GM19328 (cell line): Measurements from ENCODE around the gene NFRKB.
"Not testable (repeated sequence)": the region's sequence is repeated elsewhere in the genome, so short reads cannot be mapped to it uniquely, and the experiment has no call there.

Experiments used
- ATAC-seq: cut with Tn5 transposase; IDR thresholded peaks from one replicate; pipeline ENCODE4 v1.9.1; 2021; ENCODE audit warnings: mild to moderate bottlenecking, moderate library complexity; ENCODE audit not compliant: unreplicated experiment

Gene NFRKB

DNA sequence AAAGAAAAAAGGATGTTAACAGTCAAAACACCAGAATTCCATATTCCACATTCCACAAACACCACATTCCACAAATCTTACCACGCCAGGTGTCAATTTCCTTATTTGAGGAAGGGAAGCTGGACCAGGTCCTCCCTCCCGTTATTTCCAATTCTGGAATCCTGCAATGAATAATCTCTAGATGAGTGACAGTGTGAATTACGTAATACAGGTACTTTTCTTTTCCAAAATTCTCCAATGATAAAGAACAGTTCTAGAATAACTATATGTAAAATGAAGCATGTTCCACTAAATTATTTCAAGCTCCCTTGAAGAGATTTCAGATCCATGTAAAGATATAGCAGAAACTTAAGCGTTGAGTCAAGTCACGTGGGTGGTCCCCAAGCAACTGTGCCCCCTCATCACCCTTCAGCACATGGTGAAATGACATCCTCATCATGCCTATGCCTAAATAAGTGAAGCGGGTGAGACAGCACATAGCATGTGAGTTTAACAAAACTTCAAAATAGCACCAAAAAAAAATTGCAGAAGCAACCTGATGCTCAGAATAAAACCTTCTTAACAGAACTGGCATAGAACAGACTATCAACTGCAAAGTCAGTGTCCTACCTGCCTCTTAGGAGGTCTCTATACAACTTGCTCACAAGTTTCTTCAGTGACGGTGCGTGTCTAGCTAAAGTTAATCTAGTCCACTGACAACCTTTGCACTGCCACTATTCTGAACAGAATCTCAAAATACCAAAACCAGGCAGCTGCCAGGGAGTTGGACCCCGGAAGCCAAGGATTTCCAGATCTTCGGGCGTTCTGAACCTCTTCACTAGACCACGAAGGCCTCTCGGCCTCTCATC lies 876 bp downstream of the NFRKB start:
- ATAC-seq, result peak; percentile 14

DNA sequence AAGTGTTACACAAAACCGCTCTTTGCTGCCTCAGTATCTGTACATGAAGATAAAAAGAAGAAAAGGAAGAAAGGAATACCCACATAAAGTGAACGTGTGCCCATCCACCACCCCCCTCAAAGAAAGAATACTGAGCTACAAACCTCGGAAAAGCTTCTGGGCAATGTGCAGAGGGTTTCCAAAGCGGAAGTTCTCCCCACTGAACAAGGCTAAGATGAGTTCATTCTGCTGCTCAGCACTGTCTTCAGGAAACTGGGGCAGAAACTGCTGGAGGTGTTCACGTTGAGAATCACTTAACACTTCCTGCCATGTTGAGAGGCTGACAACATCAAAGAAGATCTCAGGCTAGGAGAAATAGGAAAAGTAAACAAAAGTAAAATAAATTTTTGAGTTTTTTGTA lies 6.9 kb downstream of the NFRKB start:
- no peak for ATAC-seq

DNA sequence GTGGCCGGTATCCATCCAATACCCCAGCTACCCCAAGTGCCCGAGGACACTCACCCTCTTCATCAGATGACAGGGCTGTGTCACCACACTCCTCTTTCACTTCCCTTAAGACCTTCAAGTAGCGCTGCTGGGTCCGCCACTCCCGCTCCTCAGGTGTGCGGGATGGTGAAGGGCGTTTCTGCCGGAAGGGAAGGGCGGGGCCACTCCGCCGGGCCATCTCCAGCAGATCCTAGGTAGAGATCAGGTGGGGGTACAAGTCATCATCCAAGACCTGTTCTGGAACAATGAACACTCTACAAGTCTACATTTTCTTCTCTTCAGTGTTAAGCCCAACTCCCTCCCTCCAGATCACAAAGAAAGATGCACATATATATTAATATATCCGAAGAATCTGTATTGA lies 10.0 kb downstream of the NFRKB start:
- no peak for ATAC-seq

DNA sequence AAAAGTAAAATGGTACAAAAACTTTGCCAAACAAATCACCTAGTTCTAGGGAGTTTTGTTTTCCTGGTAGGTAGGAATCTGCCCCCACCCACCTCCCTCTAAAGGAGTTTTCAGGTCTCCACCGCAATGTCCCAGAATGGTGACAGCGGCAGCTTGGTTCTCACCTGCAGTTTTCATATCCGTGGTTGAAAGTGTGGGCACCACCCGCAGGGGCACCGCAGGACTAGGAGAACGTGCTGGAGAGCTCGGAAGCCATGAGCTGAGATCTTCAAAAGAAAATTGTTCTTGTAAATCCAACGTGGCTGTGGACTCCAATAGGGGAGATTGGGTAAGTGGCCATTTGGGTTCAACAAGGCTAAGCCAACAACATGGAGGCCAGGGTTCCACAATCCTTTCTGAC lies 10.8 kb downstream of the NFRKB start:
- no peak for ATAC-seq

DNA sequence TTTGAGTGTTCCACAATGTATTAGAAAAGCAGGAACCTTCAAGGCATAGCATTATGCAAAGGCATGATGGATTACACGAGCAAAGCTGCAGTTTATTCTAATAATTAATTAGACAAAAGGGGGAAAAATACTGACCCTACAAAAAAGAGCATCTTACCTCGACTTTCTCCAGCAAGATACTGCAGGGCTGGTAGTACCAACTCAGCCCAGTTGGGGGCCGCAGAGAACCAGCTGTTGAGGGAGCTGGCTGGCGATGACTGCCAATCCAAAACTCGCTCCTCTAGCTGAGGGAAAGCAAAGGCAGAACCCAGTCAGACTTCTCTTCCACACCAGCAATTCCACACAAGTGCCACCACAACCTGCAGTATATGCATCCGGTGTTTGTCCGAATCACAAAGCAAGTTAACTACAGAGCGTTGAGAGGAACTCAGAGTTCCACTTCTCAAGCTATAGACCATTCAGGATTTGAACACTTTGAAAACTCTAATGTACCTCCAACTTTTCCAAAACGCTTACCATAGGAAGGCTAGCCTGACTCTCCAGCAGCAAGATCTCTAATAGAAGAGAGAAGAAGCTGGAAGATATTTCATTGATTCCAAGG lies 13.7 kb downstream of the NFRKB start:
- peak; percentile 51 for ATAC-seq

DNA sequence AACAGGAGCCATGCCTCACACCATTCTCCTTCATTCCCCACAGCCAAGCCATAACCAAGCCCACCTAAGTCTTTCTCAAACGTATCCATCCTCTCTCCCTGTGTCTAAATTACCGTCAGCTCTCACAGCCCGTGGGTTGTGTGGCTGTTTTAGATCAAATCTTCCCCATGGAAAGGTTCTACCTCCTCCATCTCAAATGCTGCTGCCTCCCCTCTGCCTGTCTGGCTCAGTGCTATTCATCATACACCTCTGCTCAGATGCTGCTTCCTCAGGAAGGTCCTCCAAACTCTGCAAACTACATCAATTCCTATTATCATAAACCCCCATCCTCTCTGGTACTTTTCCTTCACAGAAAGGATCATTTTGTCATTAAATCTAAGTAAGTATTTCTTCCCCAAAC lies 15.1 kb downstream of the NFRKB start:
- no peak for ATAC-seq

DNA sequence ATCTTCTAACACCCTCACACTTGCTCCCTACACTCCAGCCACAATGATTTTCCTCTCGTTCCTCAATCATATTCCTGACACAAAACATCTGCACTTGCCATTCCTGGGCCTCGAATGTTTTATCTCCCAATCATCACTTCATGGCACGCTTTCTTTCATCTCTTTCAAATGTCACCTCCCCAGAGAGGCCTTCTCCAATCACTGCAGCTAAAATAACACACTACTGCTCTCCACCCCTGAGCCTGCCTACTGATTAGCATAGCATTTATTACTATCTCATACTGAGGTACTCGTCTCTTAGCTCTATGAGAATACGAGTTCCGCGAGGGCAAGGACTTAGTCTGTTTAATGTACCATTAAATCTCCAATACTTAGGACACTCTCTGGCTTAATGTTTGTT lies 23.5 kb downstream of the NFRKB start:
- ATAC-seq, result no peak

DNA sequence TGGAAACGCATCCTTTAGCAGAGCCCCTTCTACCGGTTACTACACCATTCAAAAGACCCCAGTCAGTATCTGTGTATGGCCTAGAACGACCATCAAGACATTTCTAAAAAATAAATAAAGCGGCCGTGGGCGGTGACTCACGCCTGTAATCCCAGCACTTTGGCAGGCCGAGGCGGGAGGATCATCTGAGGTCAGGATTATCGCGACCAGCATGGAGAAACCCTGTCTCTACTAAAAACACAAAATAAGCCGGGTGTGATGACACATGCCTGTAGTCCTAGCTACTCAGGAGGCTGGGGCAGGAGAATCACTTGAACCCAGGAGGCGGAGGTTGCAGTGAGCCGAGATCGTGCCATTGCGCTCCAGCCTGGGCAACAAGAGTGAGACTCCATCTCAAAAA lies 26.8 kb downstream of the NFRKB start:
- ATAC-seq, result not testable (repeated sequence)

DNA sequence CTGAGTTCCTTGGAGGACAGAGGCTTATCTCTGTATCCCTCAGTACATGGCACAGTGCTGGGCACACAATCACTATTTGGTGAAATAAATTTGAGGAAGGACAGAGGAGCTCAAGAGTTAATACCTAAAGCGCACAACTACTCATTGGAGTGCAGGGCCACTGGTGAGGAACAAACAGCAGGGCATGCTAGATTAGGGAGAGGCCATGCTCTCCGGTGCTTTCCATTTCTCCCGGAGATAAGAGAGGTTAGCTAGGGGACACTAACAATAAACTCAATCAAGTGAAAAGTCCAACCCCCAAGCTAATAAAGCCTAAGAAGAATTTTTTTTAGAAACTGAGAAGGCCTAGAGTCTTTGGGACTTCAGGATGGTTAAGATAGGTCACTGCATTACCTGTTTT lies 29.1 kb downstream of the NFRKB start:
- ATAC-seq, result no peak

DNA sequence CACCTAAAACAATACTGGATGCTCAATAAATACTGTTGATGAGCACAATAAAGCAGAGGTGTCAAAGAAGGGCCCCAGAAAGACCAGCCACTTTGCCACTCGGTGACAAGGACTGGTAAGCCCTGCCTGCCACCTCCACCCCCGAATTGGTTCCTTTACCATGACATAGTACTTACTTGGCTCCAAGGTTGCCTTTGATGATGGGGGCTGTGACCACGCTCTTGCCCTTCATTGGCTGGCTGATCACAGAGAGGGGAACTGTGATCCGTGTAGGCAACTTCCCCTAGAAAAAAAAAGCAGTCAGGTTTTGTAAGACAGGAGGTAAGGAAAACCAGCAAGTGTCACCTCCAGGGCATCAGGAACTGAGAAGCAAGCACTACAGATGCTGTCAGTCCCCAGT lies 29.7 kb downstream of the NFRKB start:
- ATAC-seq, result no peak

DNA sequence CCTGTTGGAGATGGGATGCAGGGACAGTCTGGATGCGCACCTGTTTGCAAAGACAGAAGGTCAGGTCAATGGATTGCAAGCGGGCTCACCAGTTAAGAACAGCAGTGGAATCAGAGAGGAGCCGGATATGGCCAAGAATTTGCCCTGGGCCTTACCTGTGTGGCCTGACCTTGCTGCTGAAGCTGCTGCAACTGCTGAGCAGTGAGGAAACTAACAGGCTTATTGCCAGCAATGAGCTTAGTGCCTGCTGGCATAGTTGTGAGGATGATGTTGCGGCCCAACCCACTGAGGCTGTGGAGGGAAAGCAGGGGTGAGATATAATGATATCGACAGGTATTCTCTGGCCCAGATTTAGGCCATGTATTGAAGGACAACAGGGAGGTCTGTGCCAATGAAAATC lies 30.6 kb downstream of the NFRKB start:
- ATAC-seq, result no peak

DNA sequence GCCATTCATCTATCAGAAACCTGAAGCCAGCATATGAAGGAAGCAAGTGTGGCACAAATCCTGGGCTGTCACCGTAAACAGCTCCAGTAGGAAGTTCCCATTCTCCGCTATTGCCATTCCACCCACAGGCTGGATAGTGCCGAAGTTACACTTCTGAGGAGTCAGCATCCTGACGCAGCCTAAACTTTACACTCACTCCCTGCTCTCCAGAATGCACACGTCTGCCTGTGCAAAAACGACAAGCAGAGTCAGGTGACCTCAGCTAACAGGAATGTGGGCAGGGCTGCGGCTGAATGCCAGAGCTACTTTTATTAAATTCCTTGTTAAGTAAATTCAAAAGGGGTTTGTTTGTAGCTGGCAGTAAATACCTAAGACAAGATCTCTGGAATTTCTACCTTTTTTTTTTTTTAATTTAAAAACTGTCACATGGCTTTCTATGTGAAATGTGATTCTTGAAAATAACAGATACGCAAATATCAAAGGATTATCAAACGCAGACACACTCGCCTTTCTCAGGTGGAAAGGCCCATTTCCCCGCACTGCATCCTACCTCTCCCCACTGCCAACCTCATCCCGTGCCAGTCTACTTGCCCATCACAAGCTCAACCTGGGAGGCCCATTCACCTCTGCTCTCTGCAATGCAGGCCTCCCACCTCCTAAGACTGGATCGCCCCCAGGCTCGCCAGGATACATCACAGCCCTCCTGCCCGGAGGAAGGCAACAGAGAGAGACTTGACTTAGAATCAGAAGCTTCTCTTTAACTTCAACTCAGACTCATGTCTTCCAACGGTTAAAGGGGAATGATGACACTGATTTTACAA lies 33.5 kb downstream of the NFRKB start:
- ATAC-seq, result no peak

DNA sequence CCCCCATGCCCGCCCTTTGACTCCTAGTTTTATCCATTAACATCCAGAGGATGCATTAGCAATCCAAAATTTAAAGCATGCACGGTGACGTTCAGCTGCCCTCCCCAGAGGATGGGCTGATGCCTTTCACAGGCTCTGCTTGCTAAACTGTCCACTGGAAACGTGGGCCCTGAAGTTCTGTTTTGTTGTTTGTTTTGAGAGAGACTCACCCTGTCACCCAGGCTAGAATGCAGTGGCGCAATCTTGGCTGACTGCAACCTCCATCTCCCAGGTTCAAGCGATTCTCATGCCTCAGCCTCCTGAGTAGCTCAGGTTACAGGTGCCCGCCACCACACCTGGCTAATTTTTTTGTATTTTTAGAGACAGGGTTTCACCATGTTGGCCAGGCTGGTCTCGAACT lies 39.3 kb downstream of the NFRKB start:
- ATAC-seq, result no peak

DNA sequence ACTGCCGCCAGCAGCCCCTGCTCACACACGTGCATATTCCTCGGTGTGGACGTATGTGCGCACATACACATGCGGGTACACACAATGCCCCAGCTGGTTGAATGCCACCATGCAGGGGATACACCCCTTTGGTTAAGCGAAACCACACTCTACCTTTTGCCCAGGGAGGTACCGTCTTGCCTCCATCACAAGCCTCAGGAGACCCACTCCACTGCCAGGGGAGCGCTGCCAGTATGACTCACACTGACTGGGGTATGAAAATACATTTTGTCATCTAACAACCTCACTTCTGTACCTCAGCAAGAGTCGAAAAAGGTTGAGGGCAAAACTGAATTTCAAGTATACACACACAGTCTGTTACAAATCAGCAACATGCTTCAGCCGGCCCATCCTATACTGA lies 40.3 kb downstream of the NFRKB start:
- ATAC-seq, result no peak

DNA sequence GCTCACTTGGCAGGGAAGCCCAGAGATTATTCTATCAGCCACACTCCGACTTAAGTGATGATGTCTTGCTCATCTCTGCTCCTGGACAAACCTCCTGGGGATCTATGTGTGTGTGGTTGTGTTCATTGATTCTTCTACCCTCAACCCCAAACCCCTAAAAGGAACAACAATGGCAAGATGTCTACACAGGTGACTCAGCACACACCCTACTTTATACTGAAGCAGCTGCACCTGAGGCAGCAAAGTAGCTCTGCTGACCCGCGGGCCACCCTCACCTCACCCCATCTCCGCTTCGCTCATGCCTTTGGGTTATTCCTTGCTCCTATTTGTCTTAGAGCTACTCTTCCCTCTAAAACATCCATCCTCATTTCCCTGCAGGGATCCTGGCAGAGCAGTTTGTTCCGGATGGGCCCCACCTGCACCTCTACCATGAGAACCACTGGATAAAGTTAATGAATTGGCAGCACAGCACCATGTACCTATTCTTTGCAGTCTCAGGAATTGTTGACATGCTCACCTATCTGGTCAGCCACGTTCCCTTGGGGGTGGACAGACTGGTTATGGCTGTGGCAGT lies 41.1 kb downstream of the NFRKB start:
- ATAC-seq, result no peak

DNA sequence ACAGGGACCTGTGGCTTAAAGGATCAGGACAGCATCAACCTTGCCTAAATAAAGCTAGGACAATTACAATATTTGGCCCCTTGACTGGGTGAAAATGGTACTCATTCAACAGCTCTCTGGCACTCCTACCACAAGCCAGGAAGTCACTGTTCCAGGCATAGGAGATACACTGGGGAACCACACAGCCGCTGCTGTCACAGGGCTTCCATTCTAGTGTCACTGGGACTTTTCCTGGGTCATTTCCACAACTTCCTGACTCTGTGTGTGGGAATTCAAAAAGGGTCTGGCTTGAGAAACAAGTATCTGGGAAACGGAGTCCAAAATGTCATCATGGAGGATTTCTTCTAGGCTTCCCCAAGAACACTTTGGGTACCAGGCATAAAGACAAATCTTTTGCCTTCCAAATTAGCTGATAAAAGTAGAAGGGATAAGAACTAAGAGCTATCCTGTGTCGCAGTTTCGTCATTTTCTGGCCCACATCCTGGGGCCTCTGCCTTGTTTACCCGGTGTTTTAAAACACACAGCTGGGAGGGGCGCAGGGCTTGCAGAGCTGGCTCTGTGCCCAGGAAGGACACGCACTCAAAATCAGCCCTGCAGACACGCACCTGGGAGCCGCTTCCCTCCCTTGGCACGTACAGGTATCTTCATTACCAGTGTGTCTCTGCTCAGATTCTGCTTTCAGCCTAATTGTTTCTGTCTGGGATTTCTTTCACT lies 41.7 kb downstream of the NFRKB start:
- no peak for ATAC-seq

DNA sequence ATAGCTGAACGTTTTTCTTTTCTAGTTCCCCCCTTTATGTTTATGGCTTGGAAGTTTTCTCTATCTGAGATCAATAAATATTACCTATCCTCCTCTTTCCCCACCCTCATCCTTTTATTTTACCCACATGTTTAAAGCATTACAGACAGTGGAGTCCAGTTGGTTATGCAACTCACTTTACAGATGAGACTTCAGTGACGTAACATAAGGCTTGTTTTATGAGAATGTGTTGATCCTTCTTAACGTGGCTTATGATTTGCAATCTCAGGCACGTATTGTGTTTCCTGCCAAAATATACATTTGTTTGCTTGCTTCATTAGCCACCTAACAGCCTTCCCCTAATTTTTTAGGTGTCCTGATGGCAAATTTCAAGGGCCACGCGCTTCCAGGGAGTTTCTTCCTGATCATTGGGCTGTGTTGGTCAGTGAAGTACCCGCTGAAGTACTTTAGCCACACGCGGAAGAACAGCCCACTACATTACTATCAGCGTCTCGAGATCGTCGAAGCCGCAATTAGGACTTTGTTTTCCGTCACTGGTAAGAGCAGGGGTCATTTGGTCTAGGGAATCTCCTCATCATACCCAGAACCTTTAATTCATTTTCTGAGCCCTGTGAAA lies 43.1 kb downstream of the NFRKB start:
- no peak for ATAC-seq

DNA sequence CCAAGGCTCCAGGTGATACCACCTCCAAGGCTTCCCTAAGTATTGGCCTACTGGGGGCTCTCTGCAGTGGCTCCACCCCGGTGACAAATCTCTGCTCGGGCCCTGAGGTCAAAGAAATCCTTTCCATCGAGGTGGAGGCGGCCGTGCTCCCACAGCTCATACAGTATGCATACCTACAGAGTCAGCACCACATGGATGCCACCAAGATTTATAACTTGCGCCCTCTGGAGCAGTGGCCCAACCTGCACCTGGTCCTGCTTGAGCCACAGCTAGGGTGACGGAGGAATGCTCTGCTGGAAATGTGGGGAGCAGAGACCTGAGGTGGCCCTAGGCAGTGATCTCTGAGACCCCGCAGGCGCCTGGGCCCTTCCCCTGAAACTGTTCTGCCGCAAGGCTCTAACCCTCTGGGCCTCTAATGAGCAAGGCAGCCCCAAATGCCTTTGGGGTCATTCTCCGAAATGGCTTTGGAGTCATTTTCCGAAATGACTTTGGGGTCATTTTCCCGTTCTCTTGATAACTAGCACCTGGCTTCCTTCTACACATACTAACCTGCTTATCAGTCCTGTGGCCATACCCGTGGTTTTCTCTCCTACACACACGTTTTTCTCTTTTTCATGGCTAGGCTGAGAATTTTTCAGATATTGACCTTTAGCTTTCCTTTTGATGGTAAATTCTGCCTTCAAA lies 45.8 kb downstream of the NFRKB start:
- ATAC-seq, result no peak

DNA sequence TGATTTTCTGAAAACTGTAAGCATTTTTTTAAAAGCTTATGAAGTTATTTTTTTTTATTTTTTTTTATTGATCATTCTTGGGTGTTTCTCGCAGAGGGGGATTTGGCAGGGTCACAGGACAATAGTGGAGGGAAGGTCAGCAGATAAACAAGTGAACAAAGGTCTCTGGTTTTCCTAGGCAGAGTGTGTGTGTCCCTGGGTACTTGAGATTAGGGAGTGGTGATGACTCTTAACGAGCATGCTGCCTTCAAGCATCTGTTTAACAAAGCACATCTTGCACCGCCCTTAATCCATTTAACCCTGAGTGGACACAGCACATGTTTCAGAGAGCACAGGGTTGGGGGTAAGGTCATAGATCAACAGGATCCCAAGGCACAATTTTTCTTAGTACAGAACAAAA lies 48.0 kb downstream of the NFRKB start:
- ATAC-seq, result not testable (repeated sequence)
